ENCODE data around the gene EEF1G.
"Not testable (repeated sequence)": the region's sequence is repeated elsewhere in the genome, so short reads cannot be mapped to it uniquely, and the experiment has no call there.

The EEF1G gene

DNA sequence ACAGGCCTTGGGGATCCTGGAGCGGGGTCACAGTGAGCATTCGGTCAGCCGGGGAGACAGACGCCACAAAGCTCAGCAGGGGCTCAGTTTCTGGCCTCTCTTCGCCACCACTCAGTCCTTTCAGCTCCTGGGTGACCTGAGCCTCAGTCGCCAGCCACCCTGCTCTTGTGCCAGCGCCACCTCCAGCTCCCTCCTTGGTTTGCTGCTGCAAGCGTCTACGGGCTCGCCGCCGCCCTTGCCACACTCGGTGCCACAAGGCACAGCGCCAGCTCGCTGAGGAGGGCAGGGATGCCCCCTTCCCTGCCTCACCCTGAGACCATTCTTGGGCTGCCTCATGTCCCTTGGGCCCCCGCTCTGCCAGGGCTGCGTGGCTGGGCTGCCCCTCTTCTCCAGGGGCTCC lies 1.5 kb upstream of the EEF1G start:
- no peak for DNase-seq

DNA sequence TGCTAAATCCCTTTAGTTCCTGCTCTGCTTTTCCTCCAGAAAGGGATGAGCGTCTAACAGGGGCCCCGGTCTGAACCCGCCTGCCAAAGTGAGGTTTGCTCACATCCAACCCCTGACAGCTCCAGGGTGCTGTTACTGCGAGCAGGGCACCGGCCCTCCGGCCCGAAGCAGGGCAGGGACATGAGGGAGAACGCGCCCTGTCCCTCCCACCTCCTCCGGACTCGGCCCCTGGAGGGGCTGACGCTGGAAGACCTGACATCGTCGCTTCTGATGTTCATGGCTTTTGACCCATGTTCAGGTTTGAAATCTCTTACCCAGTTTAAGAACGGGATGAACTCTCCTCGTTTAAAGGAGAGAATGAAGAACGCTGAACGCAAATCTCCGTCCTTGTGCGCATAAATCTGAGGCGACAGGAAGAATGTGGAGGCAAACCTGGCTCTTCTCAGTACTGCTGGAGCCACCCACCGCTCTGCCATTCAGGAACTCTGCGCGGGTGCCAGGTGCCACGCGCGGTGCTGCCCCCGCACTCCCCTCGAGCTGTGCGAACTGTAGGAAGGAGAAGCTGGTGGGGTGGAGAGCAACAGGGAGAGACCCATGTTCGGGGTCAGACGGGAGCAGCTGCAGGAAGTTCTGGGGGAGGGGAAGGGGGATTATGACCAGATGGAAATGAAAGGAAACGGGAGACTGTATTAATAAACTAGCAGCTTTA lies 826 bp upstream of the EEF1G start:
- peak; percentile 17 for DNase-seq

DNA sequence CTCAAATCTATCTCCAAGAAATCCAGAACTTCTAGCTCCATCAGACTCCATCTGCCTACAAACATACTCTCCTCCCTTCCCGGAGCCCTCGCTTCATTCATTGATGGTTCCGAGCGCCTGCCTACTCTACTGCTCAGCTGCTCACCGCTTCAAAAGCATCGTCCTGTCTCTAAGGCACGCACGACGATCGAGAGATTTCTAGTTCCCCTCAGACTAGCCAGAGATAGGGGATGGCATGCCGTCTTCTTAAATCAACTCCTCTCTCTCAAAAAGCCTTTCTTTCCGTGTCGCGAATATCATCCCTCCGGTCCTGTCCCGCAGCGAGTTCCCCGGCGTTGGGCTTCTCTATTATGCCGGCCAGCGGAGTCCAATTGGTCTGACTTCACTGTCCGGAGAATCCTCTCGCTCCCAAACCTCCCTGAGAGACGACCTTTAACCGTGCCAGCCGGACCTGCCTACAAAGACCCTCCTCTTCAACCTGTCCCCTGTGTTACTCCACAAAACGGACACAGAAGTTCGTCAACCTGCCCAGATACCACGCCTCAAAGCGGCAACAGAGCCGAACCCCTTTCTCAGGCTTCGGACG lies 592 bp downstream of the EEF1G start:
- peak; percentile 23 for DNase-seq

DNA sequence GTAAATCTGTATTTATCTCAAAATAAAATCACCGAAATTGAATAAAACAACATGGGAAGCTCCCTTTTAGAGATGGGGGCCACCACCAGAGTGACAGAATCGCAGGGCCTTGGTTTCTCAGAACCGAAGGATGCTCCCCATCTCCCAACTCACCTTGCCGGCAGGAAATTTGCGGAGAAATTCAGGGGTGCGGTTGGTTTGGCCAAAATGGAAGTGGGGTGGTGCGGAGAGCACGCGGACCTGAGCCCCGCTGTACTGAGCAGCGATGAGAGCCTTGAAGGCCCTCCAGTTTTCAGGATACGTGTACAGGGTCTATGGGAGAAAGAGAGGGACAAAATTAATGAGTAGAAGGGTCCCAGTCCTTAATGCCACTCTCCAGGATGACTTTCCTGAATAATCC lies 1.3 kb downstream of the EEF1G start:
- no peak for DNase-seq

DNA sequence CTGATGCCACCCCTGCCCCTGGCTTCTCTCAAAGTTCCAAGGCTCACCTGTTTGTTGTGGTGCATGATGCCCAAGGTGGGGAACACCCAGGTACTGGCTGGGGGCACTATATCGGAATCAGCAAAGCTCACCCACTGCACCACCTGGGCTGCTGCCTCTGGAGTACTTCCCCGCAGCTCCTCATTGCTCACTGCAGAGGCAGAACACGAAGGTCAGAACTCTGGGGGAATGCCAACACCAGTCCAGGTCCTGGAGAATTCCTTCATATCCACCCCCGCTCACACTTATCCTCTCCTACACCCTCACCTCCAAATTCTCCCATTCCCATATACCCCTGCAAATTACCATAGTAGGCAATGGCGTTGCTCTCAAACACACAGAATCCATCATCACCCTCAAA lies 2.2 kb downstream of the EEF1G start:
- not testable (repeated sequence) for DNase-seq

DNA sequence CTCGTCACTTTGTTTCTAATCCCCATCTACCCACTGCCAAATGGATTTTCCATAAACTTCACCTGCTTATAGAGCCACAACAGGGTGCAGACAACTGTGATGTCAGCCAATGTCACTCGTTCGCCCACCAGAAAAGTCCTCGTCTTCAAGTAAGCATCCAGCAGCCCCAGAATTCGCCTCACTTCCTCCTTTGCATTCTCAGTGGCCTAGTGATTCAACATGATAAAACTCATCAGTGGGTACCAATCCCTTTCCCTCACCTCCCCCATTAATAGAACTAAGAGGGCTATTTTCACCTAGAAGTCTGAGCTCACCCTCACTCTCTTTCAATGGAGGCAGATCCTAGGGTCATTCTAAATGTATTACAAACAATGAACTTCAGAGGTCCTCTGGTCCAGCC lies 2.8 kb downstream of the EEF1G start:
- DNase-seq: not testable (repeated sequence)

DNA sequence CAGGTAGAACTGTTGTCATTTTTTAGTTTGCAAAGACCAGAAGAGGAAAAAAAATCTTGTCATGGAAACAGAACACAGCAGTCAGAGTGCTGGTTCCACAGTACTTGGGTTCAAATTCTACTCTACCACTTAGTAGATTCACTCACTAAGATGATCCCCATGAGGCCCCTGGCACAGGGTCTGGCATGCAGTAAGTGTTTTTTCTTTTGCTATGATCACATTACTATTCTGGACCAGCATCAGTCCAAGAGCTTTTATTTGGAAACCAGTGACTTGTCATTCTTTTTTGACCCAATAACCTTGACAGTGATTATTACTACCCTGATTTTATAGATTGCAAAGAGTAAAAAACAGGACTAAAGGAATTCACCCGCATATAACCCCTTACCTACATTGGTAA lies 4.1 kb downstream of the EEF1G start:
- no peak for DNase-seq

DNA sequence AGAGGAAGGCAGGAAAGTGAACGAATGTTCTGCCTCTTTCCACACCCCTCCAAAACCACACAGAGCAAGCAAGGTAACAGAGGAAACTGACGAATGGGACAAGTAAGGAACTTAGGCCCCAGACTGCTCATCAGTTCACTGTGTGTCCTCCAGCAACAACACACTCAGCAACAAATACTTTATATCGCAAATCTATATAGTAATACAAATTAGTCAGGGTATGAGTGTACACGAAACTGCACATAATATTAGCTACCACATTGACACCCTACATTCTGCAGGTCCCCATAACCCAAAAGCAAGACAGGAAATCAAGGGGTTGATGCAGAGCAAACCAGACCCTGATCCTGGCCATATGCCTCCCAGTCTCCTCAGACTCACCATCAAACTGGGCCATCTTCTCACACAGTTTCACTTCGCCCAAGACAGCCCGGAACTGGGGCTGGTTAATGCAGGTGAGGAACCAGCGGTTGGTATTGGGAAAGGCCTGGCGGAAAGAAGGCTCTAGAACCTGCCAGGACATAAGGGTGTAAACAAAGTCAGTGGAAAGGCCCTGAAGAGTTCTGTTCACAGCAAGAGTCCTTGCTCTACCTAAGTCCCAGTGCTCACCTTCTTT lies 6.6 kb downstream of the EEF1G start:
- DNase-seq: no peak

DNA sequence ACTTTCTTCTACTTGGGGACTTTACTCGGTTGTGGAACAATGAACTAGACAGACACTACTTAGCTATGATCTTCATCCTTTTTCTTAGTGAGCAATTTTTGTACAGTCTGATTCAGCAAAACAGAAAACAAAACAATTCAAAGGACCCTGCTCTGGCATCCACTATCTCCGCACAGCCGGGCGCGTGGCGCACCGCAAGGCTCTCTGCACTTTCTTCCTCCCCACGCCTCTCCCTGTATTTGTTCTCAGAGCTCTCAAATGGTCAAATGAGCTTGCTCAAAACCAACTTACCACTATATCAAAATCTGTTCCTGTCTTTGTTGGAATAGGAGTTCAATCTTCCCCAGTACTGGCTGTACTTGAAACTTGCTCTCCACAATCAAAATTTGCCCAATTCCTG lies 7.4 kb downstream of the EEF1G start:
- no peak for DNase-seq

DNA sequence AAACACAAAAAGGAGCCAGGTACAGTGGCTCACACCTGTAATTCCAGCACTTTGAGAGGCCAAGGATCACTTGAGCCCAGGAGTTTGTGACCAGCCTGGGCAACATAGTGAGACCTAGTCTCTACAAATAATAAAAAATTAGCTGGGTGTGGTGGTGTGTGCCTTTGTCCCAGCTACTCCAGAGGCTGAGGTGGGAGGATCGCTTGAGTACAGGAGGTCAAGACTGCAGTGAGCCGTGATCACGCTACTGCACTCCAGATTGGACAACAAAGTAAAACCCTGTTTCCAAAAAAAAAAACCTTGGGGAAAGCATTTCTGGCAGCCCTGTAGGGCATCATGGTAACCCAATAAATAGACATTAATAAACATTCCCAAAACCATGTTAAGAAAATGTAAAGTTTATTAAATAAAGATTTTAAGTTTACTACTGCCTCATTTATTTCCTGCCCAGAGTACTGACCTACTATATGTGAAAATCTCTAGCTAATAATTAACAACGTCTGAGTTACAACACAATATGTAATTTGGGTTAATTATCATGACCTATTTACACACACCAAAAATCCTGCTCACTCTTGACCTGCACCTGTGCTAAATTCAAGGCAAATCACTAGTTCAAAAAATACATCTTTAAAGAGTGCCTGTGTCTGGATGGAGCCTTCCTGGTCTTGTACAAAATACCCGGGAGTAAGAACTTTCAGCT lies 8.4 kb downstream of the EEF1G start:
- DNase-seq: no peak

DNA sequence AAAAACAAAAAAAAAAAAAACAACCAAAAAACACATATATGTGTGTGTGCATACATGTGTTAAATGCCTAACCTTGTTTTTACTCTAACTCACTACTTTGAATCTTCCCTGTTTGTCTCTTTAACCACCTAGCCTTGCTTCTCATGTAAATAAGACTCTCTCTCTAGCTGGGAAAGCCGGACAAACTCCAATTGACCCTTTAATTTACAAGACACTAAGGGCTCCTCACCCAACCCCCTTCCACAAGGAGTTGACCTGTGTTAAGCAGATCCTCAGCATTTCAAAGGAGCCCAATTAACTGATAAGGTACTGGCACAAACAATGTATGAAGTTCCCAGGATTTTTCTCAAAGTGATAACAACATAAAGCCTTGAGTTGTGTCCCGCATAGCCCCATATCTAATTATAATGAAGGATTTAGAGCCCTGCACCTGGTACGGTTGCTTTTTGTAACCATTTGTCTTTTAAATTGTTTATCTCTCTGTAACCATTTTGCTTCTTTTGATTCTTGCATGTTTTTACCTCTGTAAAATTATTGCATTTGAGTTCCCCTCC lies 11.9 kb downstream of the EEF1G start:
- not testable (repeated sequence) for DNase-seq

DNA sequence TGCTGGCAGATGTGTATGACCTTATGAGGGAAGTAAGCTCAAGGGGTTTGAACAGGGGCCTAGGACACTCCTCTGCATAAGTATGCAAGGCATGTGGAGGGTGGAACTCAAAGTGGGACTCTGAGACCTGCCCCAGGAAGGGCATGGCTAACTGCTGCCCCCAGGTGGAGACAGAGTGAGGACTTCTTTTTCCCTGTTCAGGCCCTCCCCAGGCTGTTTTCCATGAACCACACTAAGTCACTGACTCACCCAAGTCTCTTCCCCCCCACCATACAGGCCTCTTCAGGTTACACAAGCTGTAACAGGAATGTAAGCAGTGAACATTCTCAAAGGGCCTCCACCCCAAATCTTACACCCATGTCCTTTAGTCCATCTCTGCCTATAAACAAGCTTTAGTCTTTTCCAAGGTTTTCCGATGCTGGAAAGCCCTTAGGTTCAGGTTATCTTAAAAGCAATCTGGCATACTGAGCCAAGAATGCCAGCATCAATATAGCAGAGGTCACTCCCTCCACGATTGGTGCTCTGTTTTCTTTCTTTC lies 13.1 kb downstream of the EEF1G start:
- peak; percentile 98 for DNase-seq

DNA sequence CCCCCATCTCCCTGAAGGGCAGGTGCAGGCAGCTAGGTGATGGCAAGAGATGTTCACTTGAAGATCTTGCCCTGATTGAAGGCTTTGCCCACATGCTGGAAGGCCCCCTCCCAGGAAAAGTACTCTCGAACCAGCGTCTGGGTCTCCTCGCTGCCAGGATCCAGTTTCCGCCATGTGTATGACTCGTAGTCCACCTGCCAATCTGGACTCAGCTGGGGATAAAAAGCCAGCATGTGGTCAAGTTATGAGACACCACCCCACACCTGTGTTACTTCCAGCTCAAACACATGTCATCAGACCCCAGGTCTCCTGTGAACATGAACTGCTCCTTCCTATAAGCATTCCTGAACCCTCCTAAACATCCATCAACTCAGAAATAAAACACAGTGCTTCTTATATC lies 14.1 kb downstream of the EEF1G start:
- DNase-seq: not testable (repeated sequence)

DNA sequence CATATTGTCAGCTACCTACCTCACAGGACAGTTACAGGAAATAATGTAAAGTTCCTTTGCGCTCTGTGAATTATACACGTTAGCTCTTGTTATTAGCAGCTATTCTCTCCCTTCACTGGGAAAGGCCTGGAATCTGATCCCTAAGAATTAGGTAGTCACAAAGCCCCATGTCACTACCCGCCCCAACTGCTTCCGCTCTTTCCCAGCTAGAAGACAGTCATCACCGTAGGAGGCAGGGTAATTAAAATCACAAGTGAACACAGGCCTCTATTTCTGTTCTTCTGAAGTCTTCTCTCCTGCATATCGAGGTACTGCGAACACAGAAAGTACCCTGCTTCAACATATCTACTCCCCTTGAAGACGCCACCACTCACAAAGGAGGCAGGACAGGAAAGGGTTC lies 14.5 kb downstream of the EEF1G start:
- no peak for DNase-seq

DNA sequence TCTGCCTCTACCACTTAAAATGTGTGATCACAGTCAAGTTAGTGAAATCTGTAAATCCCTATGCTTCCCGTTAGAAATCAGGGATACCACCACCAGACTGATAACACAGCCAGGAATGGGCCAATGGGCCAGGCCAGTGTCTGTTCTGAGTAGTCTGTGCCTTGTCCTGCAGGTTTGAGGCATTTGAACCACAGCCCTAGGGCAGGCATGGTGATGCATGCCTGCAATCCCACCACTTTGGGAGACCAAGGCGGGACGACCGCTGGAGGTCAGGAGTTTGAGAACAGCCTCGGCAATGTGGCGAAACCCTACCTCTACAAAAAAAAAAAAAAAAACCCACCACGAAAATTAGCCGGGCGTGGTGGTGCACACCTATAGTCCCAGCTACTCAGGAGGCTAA lies 15.0 kb downstream of the EEF1G start:
- no peak for DNase-seq

DNA sequence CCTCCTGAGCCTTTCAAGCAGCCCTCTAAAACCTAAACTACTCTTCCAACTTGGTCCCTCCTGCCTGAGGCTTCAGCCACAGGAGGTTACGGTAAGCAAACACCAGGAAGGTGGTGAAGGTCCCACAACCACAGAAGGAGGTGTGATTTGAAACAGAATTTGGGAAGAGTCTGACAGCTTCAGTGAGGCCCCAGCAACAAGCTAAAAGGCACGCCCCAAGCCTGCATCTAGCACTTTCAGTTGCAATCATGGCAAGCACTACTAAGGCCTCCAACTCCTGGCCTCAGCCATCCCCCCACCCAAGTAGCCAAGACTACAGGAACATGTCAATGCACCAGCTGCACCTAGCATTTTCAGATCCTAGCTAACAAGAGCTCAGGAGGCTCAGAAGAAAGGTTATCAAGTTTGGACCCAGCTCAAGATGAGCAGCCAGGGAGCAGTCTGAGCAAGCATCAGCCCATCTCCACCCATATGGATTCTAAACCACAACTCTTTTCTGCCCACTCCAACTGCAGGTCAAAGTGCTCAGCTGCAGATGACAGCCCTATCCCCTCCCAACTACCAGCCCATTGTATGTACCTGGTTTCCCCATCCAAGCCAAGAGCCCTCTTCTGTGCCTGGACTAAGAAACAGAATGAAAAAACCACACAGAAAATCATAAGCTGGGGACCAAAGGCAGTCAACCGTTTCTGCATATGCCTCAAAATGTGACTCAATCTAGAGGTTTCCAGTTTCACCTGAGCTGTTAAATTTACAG lies 16.6 kb downstream of the EEF1G start:
- no peak for DNase-seq

DNA sequence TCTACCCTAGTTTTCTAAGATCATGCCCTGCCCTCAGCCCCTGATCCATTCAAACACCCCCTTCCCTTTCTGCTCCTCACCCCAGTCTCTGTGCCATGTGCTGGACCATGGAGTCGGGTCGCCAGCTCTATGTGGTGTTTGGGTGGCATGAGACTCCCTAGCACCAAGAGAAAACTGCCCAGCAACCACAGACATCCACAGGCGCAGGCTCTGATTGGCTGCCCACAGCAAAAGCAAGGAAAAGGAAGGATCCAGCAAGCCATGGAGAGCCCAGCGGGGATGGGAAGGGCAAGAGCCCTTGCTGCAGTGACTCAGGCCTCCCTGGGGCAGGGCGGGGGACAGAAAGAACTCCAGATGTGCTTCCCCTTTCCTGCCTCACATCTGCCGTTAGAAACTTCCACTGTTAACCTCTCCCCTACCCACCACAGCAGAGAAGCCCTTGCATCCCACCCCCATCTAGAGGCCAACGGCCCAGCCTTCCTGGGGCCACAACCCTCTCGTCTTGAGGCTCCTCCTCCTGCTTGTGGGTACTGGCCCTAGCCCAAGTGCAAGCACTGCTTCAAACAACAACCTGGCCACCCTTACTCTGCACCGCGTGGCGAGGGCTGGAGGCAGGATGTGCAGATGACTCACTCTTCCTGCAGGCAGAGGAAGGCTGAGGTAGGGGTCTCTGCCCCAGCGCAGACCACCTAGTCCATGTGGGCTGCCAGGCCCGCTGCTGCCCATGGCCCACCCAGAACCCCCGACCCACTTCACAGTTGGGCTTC lies 17.4 kb downstream of the EEF1G start:
- peak; percentile 98 for DNase-seq

DNA sequence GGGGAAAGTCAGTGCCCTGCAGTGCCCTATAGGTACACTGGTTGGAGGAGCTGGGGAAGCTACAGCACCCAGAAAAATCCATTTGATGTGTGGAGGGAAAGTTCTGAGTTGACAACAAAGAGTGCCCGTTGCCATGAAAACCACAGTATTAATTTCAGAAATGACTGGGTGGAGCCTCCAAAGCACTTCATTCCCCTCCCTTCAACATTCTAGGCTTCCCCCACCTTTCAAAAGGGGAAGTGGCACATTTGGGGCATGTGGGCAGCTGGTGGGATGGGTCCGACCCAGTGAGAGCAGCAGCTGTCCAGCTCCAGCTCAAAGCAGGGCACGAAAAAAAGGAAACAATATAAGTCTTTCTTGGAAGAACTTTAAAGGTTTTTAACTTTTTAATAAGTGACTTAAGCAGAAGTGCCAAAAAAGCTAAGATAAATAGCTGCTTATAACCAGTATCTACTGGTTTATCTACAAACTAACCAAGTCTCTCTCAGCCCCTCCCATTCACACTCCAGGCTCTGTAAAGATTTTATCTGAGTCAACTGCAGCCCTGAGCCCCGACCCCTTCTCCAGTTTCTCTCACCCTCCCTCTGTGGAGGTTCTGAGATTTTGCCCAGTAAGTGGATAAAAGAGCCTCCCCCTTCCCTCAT lies 18.1 kb downstream of the EEF1G start:
- no peak for DNase-seq

DNA sequence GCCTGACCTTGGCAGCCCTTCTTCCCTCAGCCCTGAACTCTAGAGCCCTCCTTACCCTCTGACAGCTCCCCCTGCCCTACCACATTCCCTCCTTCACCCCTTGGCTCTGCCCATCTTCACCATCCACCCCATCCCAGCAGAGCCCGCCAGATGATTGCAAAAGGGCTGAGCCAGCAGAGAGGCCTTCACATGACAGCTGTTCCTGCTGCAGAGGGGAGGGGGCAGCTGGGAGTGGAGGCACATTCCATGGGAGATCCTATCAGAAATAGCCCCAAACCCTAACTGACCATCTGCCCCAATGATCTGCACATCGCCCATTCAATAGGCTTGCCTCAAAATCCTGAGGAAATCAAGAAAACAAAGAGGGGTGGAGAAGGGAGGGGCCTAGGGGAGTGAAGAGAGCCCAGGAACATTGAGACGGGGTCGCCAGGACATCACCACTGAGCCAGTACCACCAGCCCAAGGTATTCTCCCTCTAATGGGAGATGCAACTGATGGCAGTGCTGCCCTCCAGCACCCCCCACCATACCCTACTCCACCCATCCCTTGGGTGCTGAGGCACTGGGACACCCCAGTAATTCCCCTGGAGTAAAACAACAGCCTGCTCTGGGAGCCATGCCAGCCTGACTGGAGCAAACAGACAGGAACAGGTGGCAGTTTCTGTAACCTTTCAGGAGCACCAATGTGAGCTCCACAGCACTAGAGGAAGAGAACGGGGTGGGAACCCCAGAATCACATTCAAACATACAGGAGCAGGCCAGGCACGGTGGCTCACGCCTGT lies 19.1 kb downstream of the EEF1G start:
- no peak for DNase-seq

DNA sequence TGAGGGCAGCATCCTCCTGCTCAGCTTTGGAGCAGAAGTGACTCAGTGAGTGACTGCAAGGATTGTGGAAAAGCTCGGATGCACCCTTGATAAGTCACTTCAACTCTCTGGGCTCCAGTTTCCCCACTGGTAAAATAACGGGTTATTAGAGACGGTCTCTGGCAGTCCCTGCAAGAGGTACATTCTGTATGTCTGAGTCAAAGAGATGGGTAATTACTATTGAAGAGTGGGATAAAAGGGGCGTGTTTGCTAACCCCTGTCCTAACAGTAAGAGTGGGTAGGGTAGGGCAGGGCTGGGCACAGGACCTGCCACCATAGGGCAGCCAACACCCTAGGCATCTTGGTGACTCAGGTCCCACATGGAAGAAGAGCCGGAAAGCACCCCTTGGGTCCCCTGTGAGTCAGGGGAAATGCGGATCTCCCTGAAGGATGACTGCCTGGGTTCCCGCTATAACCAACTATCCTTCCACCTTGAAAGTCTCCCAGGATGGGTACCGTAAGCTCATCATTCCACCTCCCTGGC lies 19.8 kb downstream of the EEF1G start:
- peak; percentile 95 for DNase-seq

All from HCEC 1CT (cell line).